ENCODE measurements around the gene MRPL49. TPM values are rescaled to one million over a fixed set of nuclear protein-coding genes. Genes with fewer than 3 reads are reported as not detected.

MRPL49 gene
- total RNA-seq, 1 experiment from 2014 or later, result 73.4 TPM

- H3K4me3 Mint-ChIP-seq, result no peak overlapping the region
- no peak overlapping the region for H4K91ac ChIP-seq (ENCODE audit: insufficient read length, low read depth, low read length)
These were observed 28.6 kb downstream of the MRPL49 start for GRCh38 chr11:65150509-65151299.

More at GRCh38 chr11:65150509-65151299, 28.6 kb downstream of the MRPL49 start:
- no peaks in the 10 kb centered on the region for H3K79me2 ChIP-seq (ENCODE audit: insufficient read depth, low read length)
- no peak overlapping the region for H3T11ph ChIP-seq (ENCODE audit: low read length)
- no peak overlapping the region for H3K9ac ChIP-seq (ENCODE audit: extremely low read depth, insufficient read length, low read length)
- peak; percentile 45 for DNase-seq
- H2BK12ac ChIP-seq (ENCODE audit: insufficient read length, low read depth, low read length), result no peak overlapping the region
- H3K4me1 Mint-ChIP-seq, result peaks cover 5 to 6% of the 10 kb centered on the region in 2 experiments; a peak in 3 of 4 replicates
- H3K14ac ChIP-seq (ENCODE audit: insufficient read depth, low read length), result no peak overlapping the region; the same call in 1 of the 2 replicates
- no CpG with 5 or more reads among the region's 12 CpGs for WGBS (ENCODE audit: extremely low coverage, insufficient read length, low lambda C conversion rate)
- H2BK20ac ChIP-seq (ENCODE audit: low read depth, low read length, poor library complexity, severe bottlenecking), result no peak overlapping the region
- no peak overlapping the region for H3K18ac ChIP-seq (ENCODE audit: insufficient read length, low read depth, low read length)
- H2AK5ac ChIP-seq (ENCODE audit: insufficient read length, low read length), result no peak overlapping the region
- no peak overlapping the region for H3K4me2 ChIP-seq (ENCODE audit: insufficient read depth, insufficient read length, low read length)
- no peak overlapping the region for H4K8ac ChIP-seq (replicated peaks; ENCODE audit: insufficient read length, low read depth, low read length)
- no peaks in the 10 kb centered on the region for H4K20me1 ChIP-seq (ENCODE audit: control insufficient read depth, insufficient read depth, insufficient read length)
- H3K27me3 ChIP-seq (ENCODE audit: insufficient read depth, low read length), result no peaks in the 10 kb centered on the region
- no peak overlapping the region for H3K4ac ChIP-seq (ENCODE audit: low read depth, low read length)
- H3K9me3 ChIP-seq (ENCODE audit: control insufficient read depth, low read depth, low read length), result no peaks in the 10 kb centered on the region
- H3K23me2 ChIP-seq (ENCODE audit: insufficient read length, low read depth, low read length, poor library complexity, severe bottlenecking), result no peaks in the 10 kb centered on the region
- TF ChIP-seq, protein P1, sequence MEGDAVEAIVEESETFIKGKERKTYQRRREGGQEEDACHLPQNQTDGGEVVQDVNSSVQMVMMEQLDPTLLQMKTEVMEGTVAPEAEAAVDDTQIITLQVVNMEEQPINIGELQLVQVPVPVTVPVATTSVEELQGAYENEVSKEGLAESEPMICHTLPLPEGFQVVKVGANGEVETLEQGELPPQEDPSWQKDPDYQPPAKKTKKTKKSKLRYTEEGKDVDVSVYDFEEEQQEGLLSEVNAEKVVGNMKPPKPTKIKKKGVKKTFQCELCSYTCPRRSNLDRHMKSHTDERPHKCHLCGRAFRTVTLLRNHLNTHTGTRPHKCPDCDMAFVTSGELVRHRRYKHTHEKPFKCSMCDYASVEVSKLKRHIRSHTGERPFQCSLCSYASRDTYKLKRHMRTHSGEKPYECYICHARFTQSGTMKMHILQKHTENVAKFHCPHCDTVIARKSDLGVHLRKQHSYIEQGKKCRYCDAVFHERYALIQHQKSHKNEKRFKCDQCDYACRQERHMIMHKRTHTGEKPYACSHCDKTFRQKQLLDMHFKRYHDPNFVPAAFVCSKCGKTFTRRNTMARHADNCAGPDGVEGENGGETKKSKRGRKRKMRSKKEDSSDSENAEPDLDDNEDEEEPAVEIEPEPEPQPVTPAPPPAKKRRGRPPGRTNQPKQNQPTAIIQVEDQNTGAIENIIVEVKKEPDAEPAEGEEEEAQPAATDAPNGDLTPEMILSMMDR (conservative IDR thresholded peaks at IDR 0.05), result no peak
- peak overlapping the region in 1 of 3 experiments; percentile 18; a peak in 2 of 7 replicates for H3K27ac Mint-ChIP-seq
- peaks cover 5 to 8% of the 10 kb centered on the region in 2 experiments; a peak in 4 of 5 replicates for H3K9me3 Mint-ChIP-seq
- no peaks in the 10 kb centered on the region for H3K4me1 ChIP-seq (ENCODE audit: insufficient read depth, low read length)
- H3K56ac ChIP-seq (ENCODE audit: insufficient read length, low read depth, low read length), result no peak overlapping the region
- no peak overlapping the region for H2BK5ac ChIP-seq (ENCODE audit: insufficient read length, low read length)
- no peak overlapping the region for H2AFZ ChIP-seq (ENCODE audit: low read length)
- H2BK120ac ChIP-seq (ENCODE audit: low read depth, low read length, poor library complexity, severe bottlenecking), result no peak overlapping the region
- H2BK15ac ChIP-seq (ENCODE audit: low read depth, low read length), result no peak overlapping the region
- no peak overlapping the region for H3K27ac ChIP-seq (ENCODE audit: insufficient read length, low read depth, low read length)
- H4K5ac ChIP-seq (ENCODE audit: insufficient read length, low read depth, low read length), result no peak overlapping the region
- no peaks in the 10 kb centered on the region for H3K36me3 Mint-ChIP-seq (ENCODE audit: insufficient read depth in 1 of 3, low read depth in 3 of 3)
- H3K23ac ChIP-seq (ENCODE audit: insufficient read length, low read depth, low read length), result no peak overlapping the region
- no peaks in the 10 kb centered on the region for H3K79me1 ChIP-seq (ENCODE audit: insufficient read depth, low read depth, low read length, poor library complexity, severe bottlenecking)
- peaks cover 15% of the 10 kb centered on the region for H3K27me3 Mint-ChIP-seq (ENCODE audit: low read depth)
